Non-pigmented ciliary epithelial cell (primary cell): ENCODE measurements around the gene CACNA1H.

Source experiments
- DNase-seq: peaks from one replicate; pipeline ENCODE4 v3.0.0-alpha.2; 2010; ENCODE audit warnings: low read depth

The CACNA1H gene

GRCh38 chr16:1158456-1159324, 5.8 kb downstream of the CACNA1H start:
- no peak for DNase-seq

GRCh38 chr16:1159325-1159972, 6.5 kb downstream of the CACNA1H start:
- DNase-seq: no peak

GRCh38 chr16:1159973-1160772, 7.3 kb downstream of the CACNA1H start:
- DNase-seq: no peak

GRCh38 chr16:1160773-1161348, 8.0 kb downstream of the CACNA1H start:
- no peak for DNase-seq

GRCh38 chr16:1162701-1163566, 10.0 kb downstream of the CACNA1H start:
- DNase-seq: no peak

- no peak for DNase-seq
These were observed 10.7 kb downstream of the CACNA1H start for GRCh38 chr16:1163567-1164055.

GRCh38 chr16:1164382-1164781, 11.5 kb downstream of the CACNA1H start:
- DNase-seq: no peak

GRCh38 chr16:1164975-1165374, 12.1 kb downstream of the CACNA1H start:
- no peak for DNase-seq

GRCh38 chr16:1165511-1165910, 12.6 kb downstream of the CACNA1H start:
- DNase-seq: no peak

- no peak for DNase-seq
These were observed 14.6 kb downstream of the CACNA1H start for GRCh38 chr16:1167276-1168107.

GRCh38 chr16:1168837-1169236, 15.9 kb downstream of the CACNA1H start:
- DNase-seq: no peak

GRCh38 chr16:1169285-1170075, 16.6 kb downstream of the CACNA1H start:
- no peak for DNase-seq

GRCh38 chr16:1170076-1170418, 17.1 kb downstream of the CACNA1H start:
- no peak for DNase-seq

- DNase-seq: no peak
These were observed 18.1 kb downstream of the CACNA1H start for GRCh38 chr16:1171001-1171400.

- no peak for DNase-seq
These were observed 19.0 kb downstream of the CACNA1H start for GRCh38 chr16:1171854-1172428.

- no peak for DNase-seq
These were observed 19.7 kb downstream of the CACNA1H start for GRCh38 chr16:1172651-1173050.

- DNase-seq: no peak
These were observed 21.0 kb downstream of the CACNA1H start for GRCh38 chr16:1173788-1174451.
